T-helper 2 cell (primary cell): ENCODE data around the gene NXN.
A peak's percentile ranks its signal among the peaks of the same experiment; 100 is the strongest.
"Not testable (repeated sequence)": the region's sequence is repeated elsewhere in the genome, so short reads cannot be mapped to it uniquely, and the experiment has no call there.

ENCODE experiments used
- DNase-seq, 5 experiments: peaks; one replicate each; pipeline versions ENCODE4 v3.0.0 to v3.0.0-alpha.2; 2012 to 2022

The NXN gene

DNA sequence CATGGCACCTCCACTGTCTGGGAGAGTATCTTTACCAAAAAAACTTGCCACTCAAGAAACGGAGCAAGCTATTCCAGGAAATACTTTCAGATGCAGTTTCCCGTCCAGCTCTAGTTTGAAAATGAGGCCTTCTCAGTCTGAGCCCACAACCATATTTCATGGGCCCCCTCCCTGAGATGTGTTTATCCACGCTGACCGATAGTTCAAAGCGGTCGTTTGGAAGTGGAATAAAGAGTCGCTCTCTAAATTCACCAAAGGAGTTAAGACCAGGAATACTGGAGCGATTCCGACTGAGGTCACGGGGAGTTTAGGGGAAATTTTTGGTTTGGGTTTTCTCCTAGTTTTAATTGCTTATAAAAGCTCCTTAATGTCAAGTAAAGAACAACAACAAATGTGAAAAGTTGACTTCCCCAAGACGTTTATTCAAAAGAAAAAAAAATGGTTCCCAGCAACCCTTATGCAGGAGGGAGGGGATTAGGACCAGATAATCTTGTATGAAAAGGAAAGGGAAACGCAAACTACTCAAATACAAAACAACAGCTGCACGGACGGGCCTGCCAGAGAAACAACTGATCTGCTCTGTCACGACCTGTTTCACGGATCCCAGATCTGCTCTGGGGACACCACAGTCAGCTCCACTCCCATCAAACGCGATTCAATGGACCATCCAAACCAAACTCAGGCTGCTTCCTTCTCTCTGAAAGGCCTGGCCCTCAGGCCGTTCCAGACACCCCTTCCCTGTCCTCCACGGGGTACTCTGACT lies 120.3 kb downstream of the NXN start:
- DNase-seq: no peak

DNA sequence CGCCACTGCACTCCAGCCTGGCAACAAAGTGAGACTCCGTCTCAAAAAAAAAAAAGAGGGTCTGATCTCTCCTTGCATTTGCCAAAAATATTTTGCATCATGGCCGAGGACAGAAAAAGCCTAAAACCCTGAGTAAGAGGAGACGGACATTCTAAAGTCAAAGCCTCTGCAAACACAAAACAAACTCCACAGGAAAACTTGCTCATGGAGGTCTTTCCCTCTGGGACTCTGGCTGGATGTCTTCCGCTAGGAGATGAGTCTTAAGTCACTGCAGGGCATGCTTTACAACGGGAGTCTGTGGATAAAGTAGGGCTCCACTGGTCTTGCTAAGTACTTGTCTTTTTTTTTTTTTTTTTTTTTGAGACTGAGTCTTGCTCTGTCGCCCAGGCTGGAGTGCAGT lies 123.4 kb downstream of the NXN start:
- DNase-seq: no peak

GRCh38 chr17:855569-855968 lies 124.0 kb downstream of the NXN start:
- no peak for DNase-seq

GRCh38 chr17:852850-853249 lies 126.7 kb downstream of the NXN start:
- DNase-seq: not testable (repeated sequence)

DNA sequence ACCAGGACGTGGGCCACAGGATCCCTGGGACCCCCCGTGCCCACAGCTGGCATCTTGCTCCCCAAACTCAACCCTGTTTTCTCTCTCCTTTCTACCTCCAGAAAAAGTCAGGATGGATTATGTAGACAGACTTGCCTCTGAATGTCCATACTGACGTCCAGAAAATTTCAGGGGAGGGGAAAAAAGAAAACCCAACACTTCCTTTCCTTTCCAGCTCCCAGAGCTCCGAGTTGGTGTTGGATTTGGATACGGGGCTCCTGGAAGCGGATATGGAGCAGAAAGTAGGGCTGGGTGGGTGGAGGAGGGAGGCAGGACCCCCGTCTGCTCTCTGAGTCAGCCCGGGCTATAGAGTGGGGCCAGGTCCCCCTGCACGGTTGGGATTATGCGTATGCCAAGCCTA lies 127.2 kb downstream of the NXN start:
- no peak for DNase-seq

GRCh38 chr17:851924-852323 lies 127.7 kb downstream of the NXN start:
- no peak for DNase-seq

DNA sequence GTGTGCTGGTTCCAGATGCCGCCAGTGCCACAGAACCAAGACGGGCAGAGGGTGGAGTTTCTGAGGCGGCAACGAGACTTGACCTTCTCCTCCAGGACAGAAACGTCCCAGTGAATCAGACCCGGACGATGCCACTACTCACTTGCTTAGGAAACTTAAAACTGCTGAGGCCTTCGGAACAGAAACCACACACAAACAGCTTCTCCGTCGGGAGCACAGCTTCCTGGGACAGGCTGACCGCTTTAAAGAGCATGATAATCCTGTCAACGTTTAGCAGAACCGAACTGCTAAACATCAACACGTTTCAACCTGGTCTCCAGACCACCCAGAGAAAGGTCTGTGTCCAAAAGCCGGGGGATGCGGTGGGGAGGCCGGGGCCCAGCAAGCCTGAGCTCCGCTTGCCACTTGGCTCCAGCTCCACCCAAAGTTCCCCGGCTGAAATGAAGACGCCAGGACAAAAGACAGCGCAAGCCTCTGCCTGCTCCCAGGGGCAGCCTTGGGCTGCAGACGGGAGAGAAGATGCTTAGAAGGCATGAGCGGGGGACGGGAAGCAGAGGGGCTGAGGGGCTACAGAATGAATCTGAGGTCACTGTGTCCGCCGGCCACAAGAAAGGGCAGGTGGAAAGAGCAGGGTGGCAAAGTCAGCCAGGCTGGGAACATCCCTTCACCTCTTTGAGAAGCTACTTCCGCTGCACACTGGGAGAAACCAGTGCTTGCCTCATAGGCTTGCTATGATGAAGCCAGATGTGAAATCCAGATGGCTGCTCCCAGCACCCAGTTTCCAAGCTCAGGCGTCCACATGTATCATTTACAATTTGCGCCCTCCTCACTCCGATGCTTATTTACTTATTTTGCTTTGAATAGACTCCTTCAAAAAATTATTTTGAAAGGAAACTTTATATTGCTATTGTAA lies 128.5 kb downstream of the NXN start:
- no peak for DNase-seq

DNA sequence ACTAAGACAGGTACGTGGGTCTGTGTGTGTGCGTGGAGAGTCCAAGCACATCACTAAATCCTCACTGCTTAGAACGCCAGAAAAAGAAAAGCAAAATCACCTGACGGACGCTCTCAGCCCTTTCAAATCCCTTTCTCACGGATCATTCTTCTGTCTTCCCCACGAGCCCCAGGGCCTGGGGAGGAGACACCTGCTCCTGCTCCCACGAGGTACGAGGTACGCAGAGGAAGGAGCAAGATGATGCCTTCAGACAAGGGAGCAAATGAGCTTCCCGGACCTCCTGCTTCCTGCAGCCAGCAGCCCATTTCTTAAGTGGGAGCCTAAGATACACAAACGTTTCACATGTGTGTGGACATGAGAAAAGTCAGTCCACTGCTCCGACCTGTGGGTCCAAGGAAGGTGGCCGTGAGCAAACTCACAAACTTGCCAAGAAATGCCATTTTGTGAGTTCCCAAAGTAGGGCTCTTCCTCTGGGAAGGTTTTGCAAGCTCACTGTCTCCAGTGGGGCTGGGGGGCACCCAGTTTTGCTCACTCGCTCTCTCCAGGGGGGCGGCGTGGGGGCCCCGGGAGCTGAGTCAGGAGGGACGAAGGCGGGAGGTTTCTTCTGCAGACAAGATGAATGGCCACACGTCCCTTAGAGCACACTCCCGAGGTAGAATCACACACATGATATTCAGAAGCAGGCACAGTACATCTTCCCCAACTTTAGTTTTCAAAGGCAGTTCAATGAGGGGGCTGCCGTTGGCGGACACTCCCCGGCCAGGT lies 129.3 kb downstream of the NXN start:
- DNase-seq: no peak

GRCh38 chr17:848402-848801 lies 131.2 kb downstream of the NXN start:
- DNase-seq: no peak

GRCh38 chr17:846901-847843 lies 132.4 kb downstream of the NXN start:
- no peak for DNase-seq

GRCh38 chr17:841313-841712 lies 138.3 kb downstream of the NXN start:
- peak in 1 of 5 experiments; percentile 24 for DNase-seq

DNA sequence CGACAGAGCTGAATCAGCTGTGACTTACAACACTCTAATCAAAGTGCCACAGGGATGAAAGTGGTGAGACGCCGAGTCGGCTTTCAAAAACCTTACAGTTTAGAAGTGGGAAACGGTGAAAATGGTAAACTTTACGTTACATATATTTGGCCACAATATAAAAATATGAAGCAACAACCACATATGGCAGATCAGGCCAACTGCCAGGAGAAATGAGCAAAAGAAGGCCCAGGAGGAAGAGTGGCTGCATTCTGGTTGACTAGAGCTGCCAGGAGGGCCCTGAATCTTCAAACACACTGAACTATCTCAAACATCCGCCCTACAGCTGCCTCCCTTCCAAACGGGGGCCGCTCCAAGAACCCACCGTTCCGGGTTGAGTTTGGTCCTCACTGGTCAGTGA lies 141.1 kb downstream of the NXN start:
- DNase-seq: no peak

DNA sequence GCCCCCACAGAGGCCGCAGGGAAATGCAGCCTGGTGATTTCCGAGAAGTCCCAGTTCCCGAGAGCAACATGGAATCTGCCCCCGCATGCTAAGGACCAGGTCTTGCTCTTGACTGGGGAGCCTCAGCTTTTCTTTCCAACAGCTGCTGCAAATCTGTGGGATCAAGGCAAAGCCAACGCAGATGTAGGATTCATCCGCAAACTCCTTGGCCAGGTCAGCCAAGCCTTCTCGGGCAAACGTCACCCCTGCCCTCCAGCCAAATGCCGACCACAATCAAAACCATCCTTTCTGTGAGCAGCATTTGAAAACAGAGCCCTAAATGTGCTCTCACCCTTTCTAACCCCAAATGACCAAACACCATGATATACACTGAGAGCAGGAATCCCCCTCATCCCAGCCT lies 143.4 kb downstream of the NXN start:
- DNase-seq: no peak

DNA sequence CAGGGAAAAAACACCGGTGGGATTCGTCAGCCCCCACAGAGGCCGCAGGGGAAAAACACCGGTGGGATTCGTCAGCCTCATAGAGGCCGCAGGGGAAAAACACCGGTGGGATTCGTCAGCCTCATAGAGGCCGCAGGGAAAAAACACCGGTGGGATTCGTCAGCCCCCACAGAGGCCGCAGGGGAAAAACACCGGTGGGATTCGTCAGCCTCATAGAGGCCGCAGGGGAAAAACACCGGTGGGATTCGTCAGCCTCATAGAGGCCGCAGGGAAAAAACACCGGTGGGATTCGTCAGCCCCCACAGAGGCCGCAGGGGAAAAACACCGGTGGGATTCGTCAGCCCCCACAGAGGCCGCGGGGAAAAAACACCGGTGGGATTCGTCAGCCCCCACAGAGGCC lies 143.9 kb downstream of the NXN start:
- not testable (repeated sequence) for DNase-seq

GRCh38 chr17:835263-835662 lies 144.3 kb downstream of the NXN start:
- no peak for DNase-seq

DNA sequence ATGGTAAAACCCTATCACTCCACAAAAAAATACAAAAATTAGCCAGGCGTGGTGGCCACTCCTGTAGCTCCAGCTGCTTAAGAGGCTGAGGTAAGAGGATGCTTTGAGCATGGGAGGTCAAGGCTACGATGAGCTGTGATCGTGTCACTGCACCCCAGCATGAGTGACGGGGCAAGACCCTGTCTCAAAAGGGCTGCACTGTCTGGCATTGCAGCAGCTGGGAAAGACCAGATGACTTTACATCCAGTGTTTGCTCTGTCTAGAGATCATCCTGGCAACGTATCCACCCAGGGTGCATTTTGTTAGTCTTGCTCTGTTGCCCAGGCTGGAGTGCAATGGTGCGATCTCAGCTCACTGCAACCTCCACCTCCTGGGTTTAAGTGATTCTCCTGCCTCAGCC lies 145.4 kb downstream of the NXN start:
- DNase-seq: no peak

GRCh38 chr17:830950-831349 lies 148.6 kb downstream of the NXN start:
- DNase-seq: no peak

DNA sequence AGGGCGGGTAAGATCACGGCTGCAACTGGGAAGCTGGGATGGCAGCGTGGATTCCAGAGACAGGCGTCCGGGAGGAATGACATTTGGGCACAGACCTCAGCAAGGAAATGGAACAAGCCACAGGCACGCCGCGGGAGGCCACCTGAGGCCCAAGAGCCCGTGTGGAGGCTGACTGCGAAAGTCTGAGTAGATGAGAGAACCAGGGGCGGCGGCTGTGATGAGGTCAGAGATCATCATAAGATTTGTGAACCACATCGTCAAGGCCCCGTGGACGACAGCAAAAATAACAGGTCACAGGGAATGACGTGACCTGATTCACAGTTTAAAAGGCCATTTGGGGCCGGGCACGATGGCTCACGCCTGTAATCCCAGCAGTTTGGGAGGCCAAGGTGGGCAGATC lies 149.2 kb downstream of the NXN start:
- no peak for DNase-seq

DNA sequence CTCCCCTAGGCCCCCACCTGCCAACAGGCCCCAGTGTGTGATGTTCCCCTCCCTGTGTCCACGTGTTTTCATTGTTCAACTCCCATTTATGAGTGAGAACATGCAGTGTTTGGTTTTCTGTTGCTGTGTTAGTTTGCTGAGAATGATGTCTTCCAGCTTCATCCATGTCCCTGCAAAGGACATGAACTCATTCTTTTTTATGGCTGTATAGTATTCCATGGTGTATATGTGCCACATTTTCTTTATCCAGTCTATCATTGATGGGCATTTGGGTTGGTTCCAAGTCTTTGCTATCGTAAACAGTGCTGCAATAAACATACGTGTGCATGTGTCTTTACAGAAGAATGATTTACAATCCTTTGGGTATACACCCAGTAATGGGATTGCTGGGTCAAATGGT lies 150.0 kb downstream of the NXN start:
- not testable (repeated sequence) for DNase-seq

- DNase-seq: no peak
Measured at GRCh38 chr17:828761-829160, 150.8 kb downstream of the NXN start.

DNA sequence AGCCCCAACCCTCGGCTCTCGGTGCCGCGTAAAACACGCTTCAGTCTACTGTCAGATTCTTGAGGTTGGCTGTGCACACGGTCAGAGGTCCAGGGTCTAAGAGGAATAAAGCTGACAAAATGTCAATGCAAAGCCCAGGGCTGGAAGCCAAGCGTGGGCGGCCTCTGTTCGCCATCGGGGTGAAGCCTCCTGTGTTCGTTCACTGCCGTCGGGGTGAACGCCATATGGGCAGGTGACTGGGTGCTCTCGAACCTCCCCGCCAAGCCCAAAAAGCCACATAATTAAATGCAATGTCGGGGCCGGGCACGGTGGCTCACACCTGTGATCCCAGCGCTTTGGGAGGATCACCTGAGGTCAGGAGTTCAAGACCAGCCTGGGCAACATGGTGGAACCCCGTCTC lies 152.8 kb downstream of the NXN start:
- DNase-seq: no peak

DNA sequence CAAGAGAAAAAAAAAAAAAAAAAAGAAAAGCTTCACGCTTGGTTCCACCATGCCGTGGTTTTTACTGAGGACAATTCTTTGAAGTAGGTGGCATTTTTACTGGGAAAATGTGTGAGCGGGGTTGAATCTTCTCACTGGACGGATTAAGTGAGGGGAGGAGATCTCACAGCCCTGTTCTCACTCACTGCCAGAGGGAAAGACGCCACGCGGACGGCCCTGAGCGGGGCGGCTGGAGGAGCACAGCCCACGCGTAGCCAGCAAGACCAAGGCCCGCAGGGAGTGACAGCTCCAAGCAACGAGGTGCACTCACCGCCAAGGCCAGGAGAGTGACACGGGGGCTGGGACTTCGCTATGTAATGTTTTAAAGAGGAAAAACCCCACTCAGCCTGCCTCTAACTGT lies 154.4 kb downstream of the NXN start:
- no peak for DNase-seq
